Nephron progenitor cell (in vitro differentiated cells): ENCODE results near the gene WNT1.
A peak's percentile ranks its signal among the peaks of the same experiment; 100 is the strongest.

Experiments
- DNase-seq: peaks from one replicate; pipeline ENCODE4 v3.0.0; 2021
- H3K27ac Mint-ChIP-seq: 2 replicates; pipeline ENCODE4 v1.8.0; 2021; ENCODE audit warnings: mild to moderate bottlenecking, moderate library complexity, mixed read lengths
- H3K27me3 Mint-ChIP-seq: 2 replicates; pipeline ENCODE4 v1.8.0; 2021; ENCODE audit warnings: mild to moderate bottlenecking, low read depth, mixed read lengths; ENCODE audit not compliant: poor library complexity
- H3K36me3 Mint-ChIP-seq: 2 replicates; pipeline ENCODE4 v1.8.0; 2021; ENCODE audit warnings: low read depth, mixed read lengths
- H3K4me1 Mint-ChIP-seq: 2 replicates; pipeline ENCODE4 v1.8.0; 2021; ENCODE audit warnings: mixed read lengths
- H3K4me3 Mint-ChIP-seq: 2 replicates; pipeline ENCODE4 v1.8.0; 2021; ENCODE audit warnings: mild to moderate bottlenecking, moderate library complexity, mixed read lengths
- H3K9me3 Mint-ChIP-seq: 2 replicates; pipeline ENCODE4 v1.8.0; 2021; ENCODE audit warnings: mild to moderate bottlenecking, moderate library complexity, mixed read lengths
- CTCF ChIP-seq: fragments of 200-600 bp; sonication (generic); IDR thresholded peaks from 2 replicates; pipeline ENCODE4 v1.5.0; 2021; ENCODE audit warnings: antibody characterized with exemption

The WNT1 gene

GRCh38 chr12:48969833-48970701 lies 8.1 kb upstream of the WNT1 start:
- no peaks in the 10 kb centered on the region for H3K36me3 Mint-ChIP-seq
- peaks cover 60% of the 10 kb centered on the region for H3K4me1 Mint-ChIP-seq
- no peak for TF ChIP-seq CTCF
- DNase-seq = peak; percentile 68
- H3K9me3 Mint-ChIP-seq = no peaks in the 10 kb centered on the region
- H3K4me3 Mint-ChIP-seq = peak overlapping the region; percentile 86
- peaks cover 75% of the 10 kb centered on the region for H3K27me3 Mint-ChIP-seq
- H3K27ac Mint-ChIP-seq = no peak overlapping the region

GRCh38 chr12:48970702-48971334 lies 7.3 kb upstream of the WNT1 start:
- H3K36me3 Mint-ChIP-seq = no peaks in the 10 kb centered on the region
- DNase-seq = no peak
- H3K27me3 Mint-ChIP-seq = peaks cover 82% of the 10 kb centered on the region
- peak overlapping the region; percentile 86 for H3K4me3 Mint-ChIP-seq
- H3K9me3 Mint-ChIP-seq = no peaks in the 10 kb centered on the region
- H3K4me1 Mint-ChIP-seq = peaks cover 54% of the 10 kb centered on the region
- TF ChIP-seq CTCF = no peak
- no peak overlapping the region for H3K27ac Mint-ChIP-seq

- no peak for DNase-seq
- peaks cover 2% of the 10 kb centered on the region for H3K9me3 Mint-ChIP-seq
- H3K27ac Mint-ChIP-seq = no peak overlapping the region
- peaks cover 93% of the 10 kb centered on the region for H3K27me3 Mint-ChIP-seq
- no peaks in the 10 kb centered on the region for H3K36me3 Mint-ChIP-seq
- no peak for TF ChIP-seq CTCF
- peak overlapping the region; percentile 86 for H3K4me3 Mint-ChIP-seq
- peaks cover 46% of the 10 kb centered on the region for H3K4me1 Mint-ChIP-seq
Measured at GRCh38 chr12:48972213-48972951, 5.7 kb upstream of the WNT1 start.

GRCh38 chr12:48972952-48973483 lies 5.1 kb upstream of the WNT1 start:
- Mint-ChIP-seq H3K4me3 (no peak overlapping the region), H3K27ac (no peak overlapping the region), H3K36me3 (no peaks in the 10 kb centered on the region), H3K4me1 (peaks cover 46% of the 10 kb centered on the region), H3K9me3 (peaks cover 7% of the 10 kb centered on the region), H3K27me3 (peaks cover 99% of the 10 kb centered on the region)
- DNase-seq = no peak
- TF ChIP-seq CTCF = no peak

GRCh38 chr12:48973531-48973930 lies 4.6 kb upstream of the WNT1 start:
- no peak for TF ChIP-seq CTCF
- Mint-ChIP-seq H3K27me3 (peaks cover 99% of the 10 kb centered on the region), H3K9me3 (peaks cover 7% of the 10 kb centered on the region), H3K36me3 (no peaks in the 10 kb centered on the region), H3K27ac (no peak overlapping the region), H3K4me3 (no peak overlapping the region), H3K4me1 (peaks cover 41% of the 10 kb centered on the region)
- DNase-seq = no peak
